Heart right ventricle (tissue), 16 donors: ENCODE data around the gene DMBX1. TPM values are rescaled to one million over a fixed set of nuclear protein-coding genes. Genes with fewer than 3 reads are reported as not detected.

Experiments used
- ATAC-seq, 8 donors: fragments of 200-7000 bp; cut with Tn5 transposase; one replicate each; pipeline ENCODE4 v1.9.1; 2020; ENCODE audit warnings: mild to moderate bottlenecking in 8 of 8, moderate library complexity in 8 of 8, moderate number of reproducible peaks in 1 of 8
- DNase-seq, 2 donors: peaks; one replicate each; pipeline ENCODE4 v3.0.0-alpha.2; 2020
- H3K27ac ChIP-seq, 10 donors: fragments of 200-600 bp; sonication (generic) in 2 of 10; one replicate each; pipeline versions ENCODE4 v1.5.0 to v1.8.0; 2020 to 2022; ENCODE audit warnings: mild to moderate bottlenecking in 3 of 10
- H3K27me3 ChIP-seq, 7 donors: fragments of 200-600 bp; one replicate each; pipeline ENCODE4 v1.8.0; 2021 to 2022; ENCODE audit warnings: mild to moderate bottlenecking in 2 of 7
- H3K36me3 ChIP-seq, 9 donors: fragments of 200-600 bp; sonication (generic) in 1 of 9; one replicate each; pipeline versions ENCODE4 v1.5.0 to v1.8.0; 2020 to 2022; ENCODE audit warnings: mild to moderate bottlenecking in 2 of 9
- H3K4me1 ChIP-seq, 9 donors: fragments of 200-600 bp; sonication (generic) in 1 of 9; one replicate each; pipeline versions ENCODE4 v1.5.0 to v1.8.0; 2020 to 2022; ENCODE audit warnings: mild to moderate bottlenecking in 4 of 9
- H3K4me3 ChIP-seq, 10 donors: fragments of 200-600 bp; sonication (generic) in 2 of 10; one replicate each; pipeline versions ENCODE4 v1.5.0 to v1.8.0; 2020 to 2022; ENCODE audit warnings: mild to moderate bottlenecking in 7 of 10, moderate library complexity in 2 of 10
- H3K9me3 ChIP-seq, 11 donors: fragments of 200-600 bp in 10 of 11; sonication (generic) in 2 of 11; one replicate each; pipeline versions ENCODE4 v1.5.0 to v1.8.0; 2013 to 2022; ENCODE audit warnings: mild to moderate bottlenecking in 2 of 11, control low read depth in 1 of 11, moderate library complexity in 1 of 11
- CTCF ChIP-seq, 9 donors: fragments of 200-600 bp; sonication (generic) in 2 of 9; IDR thresholded peaks; one replicate each; pipeline versions ENCODE4 v1.5.0 to v1.8.0; 2021 to 2022; ENCODE audit warnings: antibody characterized with exemption in 9 of 9, mild to moderate bottlenecking in 5 of 9, moderate library complexity in 1 of 9
- WGBS, 2 donors: extraction: QIAGEN DNeasy Blood & Tissue Kit; methylation state at CpG; one replicate each; pipeline ENCODE4 v1.1.7; 2013; ENCODE audit warnings: inconsistent platforms in 1 of 2; 5-methylcytosine and 5-hydroxymethylcytosine counted together
- intact Hi-C, 10 donors: fragments of 100-400 bp; cut with DNase I; formaldehyde crosslinking; loops; one replicate each; pipeline versions ENCODE4 v1.11.1 to v1.14.2; 2022
- polyA plus RNA-seq, 2 donors: library from polyadenylated mRNA; stranded (reverse); fragments of 200-250 nt; gene quantifications; one replicate each; pipeline ENCODE4 v1.2.3, GENCODE V29; 2013
- total RNA-seq, 10 donors: library from RNA; stranded (reverse); fragmentation: NEBNext Ultra II Directional in 3 of 10; extraction: Animal tissue kit (Norgen Biotek cat#: 25700) in 3 of 10; gene quantifications; one replicate each; pipeline versions ENCODE4 v1.2.1 to v1.2.4, GENCODE V29; 2021 to 2023
- donor health status: Arrhythmogenic right ventricular cardiomyopathy.
- donor health status: ischemic (EF 13 %, LVEDD 7.1; RV severe dilation, severe dysfunction).
- donor health status: healthy with polysubstance abuse.
- donor health status: DM: no; HTN: yes; CAD: no.
- donor health status: DM: no; HTN: no; CAD: no.
- donor health status: ischemic (EF 25% LVEDD 6.9; RV normal size, moderate dysfunction).
- donor health status: ischemic (EF 25% LVEDD 5.7; RV mildly dilated, moderate dysfunction).
- donor health status: healthy.
- donor health status: DM: yes; HTN: yes; CAD: no.
- donor health status: Ischemic cardiomyopathy.
- donor health status: ischemic (EF 35%, LVEDD 5.7; RV mildly dilated, moderate dysfunction).
- donor health status: nonischemic (EF 11% LVEDD 7.7; RV severe dilation, severe dysfunction).
- donor health status: DM: yes; HTN: yes; CAD: no.
- donor health status: PGD.
- donor health status: ischemic (EF 29% LVEDD 5.4; RV normal size, mild dysfunction).
- donor health status: nonischemic (EF 23%, LVEDD 6.1; RV moderate dilation, normal function).

Gene DMBX1
- total and polyA plus RNA-seq, 12 donors, result not detected

- 76 to 78% methylated on average over 5 of the region's 5 CpGs for WGBS, 2 donors
- no peak for ATAC-seq
- Histone ChIP-seq H3K27me3 (peaks cover 0 to 61% (median 53%) of the 10 kb centered on the region in 7 donors), H3K36me3 (no peaks in the 10 kb centered on the region), H3K4me1 (peaks cover 0 to 17% (median 6%) of the 10 kb centered on the region in 9 donors), H3K4me3 (no peak overlapping the region), H3K27ac (no peak overlapping the region), H3K9me3 (no peaks in the 10 kb centered on the region)
- intact Hi-C loops, result loop anchor here in 9 of 10 donors (5.0 kb wide), 4 partner anchors 38 to 118 kb away; partner anchors contain the start of gene DMBX1 (in 1 of the 9)
- no peak for TF ChIP-seq CTCF (IDR thresholded peaks at IDR 0.05)
- DNase-seq, result no peak
These were observed 35.2 kb downstream of the DMBX1 start for GRCh38 chr1:46524843-46525242.

DNA sequence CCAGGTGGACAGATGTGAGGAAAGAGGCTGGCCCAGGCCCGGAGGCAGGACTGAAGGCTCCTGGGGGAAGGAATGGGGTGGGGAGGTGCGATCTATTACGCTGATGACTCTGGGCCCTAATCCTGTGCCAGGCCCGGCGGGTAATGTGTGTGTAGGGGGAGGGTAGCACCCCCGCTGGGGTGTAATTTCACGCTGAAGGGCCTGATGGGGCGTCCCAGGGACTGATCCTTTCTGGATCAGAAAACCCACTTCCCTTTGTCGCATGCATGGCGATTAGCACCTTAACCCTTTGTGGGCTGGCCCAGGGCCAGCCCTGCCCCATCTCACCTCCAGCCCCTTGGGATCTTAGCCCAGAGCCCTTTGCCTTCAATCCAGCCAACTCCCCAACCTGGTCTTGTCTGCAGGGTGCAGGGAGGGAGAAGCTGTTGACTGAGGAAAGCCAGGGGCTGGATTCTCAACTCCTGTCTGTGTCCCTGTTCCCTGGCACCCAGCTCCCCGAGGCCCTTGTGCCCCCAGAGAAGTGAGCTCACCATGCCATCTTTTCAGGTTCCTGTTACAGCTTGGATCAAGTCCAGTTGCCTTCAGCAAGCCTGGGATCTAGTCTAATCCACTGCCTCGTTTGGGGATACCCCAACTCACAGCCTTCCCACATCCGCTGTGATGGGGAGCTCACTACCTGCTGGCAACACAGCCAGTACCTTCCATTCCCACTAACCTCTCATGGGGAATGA lies 35.8 kb downstream of the DMBX1 start:
- Histone ChIP-seq H3K36me3 (no peaks in the 10 kb centered on the region), H3K9me3 (no peaks in the 10 kb centered on the region), H3K4me1 (peaks cover 0 to 17% (median 6%) of the 10 kb centered on the region in 9 donors), H3K4me3 (no peak overlapping the region), H3K27me3 (peaks cover 0 to 62% (median 53%) of the 10 kb centered on the region in 7 donors), H3K27ac (no peak overlapping the region)
- TF ChIP-seq CTCF (IDR thresholded peaks at IDR 0.05), result no peak
- intact Hi-C loops, result loop anchor here in 9 of 10 donors (5.0 kb wide), 3 partner anchors 48 to 118 kb away; no protein-coding TSS in a partner anchor
- DNase-seq, result no peak
- no peak for ATAC-seq
- WGBS, 2 donors, result 53 to 57% methylated on average over 13 of the region's 13 CpGs

DNA sequence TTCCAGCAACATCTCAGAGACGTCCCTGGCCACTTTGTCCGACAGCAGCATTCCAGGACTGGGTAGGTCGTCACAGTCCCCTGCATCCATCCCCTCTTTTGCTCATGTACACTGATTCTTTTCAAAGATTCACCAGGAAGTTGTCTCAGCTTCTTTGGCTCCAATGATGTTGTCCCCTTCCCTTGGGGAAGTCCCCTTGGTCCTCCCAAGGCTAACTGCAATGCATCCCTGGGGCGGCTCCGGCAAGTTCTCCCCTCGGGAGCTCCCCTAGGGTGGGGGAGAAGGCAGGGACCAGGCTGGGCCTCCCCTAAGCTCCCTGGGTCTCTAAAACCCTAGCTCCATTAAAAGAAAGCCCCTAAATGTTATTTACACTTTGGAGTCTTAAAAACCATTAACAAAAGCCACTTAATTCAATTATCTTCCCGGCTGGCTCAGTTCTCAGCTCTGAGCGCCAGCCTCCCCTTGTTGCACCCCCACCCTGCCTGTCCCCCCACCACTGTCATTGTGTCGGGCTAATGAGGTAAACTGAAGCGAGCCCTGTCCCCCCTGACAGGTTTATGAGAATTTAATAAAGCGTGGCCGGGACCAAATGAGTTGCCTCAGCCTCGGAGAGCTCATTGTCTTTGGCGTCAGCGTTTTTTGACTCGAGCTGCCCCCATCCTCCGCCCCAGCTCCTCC lies 36.5 kb downstream of the DMBX1 start:
- TF ChIP-seq CTCF (IDR thresholded peaks at IDR 0.05), result no peak
- Histone ChIP-seq H3K27me3 (peaks cover 0 to 67% (median 57%) of the 10 kb centered on the region in 7 donors), H3K27ac (no peak overlapping the region), H3K36me3 (no peaks in the 10 kb centered on the region), H3K4me3 (no peak overlapping the region), H3K9me3 (no peaks in the 10 kb centered on the region), H3K4me1 (peaks cover 0 to 17% (median 6%) of the 10 kb centered on the region in 9 donors)
- WGBS, 2 donors, result 34 to 42% methylated on average over 17 of the region's 17 CpGs
- ATAC-seq, result no peak
- DNase-seq, result no peak
- intact Hi-C loops, result loop anchor here in 9 of 10 donors (2.0 to 5.0 kb wide), 4 partner anchors 49 to 119 kb away; no protein-coding TSS in a partner anchor

GRCh38 chr1:46526691-46527291 lies 37.2 kb downstream of the DMBX1 start:
- Histone ChIP-seq H3K9me3 (no peaks in the 10 kb centered on the region), H3K27ac (no peak overlapping the region), H3K4me1 (peaks cover 0 to 17% (median 6%) of the 10 kb centered on the region in 9 donors), H3K4me3 (no peak overlapping the region), H3K27me3 (peaks cover 0 to 73% (median 61%) of the 10 kb centered on the region in 7 donors), H3K36me3 (no peaks in the 10 kb centered on the region)
- intact Hi-C loops, result loop anchor here in 9 of 10 donors (2.0 to 5.0 kb wide), 4 partner anchors 49 to 119 kb away; no protein-coding TSS in a partner anchor
- 45 to 51% methylated on average over 14 of the region's 14 CpGs for WGBS, 2 donors
- TF ChIP-seq CTCF (IDR thresholded peaks at IDR 0.05), result no peak
- no peak for ATAC-seq
- DNase-seq, result no peak
